Measurements from ENCODE around the gene RAD54L.

DNA sequence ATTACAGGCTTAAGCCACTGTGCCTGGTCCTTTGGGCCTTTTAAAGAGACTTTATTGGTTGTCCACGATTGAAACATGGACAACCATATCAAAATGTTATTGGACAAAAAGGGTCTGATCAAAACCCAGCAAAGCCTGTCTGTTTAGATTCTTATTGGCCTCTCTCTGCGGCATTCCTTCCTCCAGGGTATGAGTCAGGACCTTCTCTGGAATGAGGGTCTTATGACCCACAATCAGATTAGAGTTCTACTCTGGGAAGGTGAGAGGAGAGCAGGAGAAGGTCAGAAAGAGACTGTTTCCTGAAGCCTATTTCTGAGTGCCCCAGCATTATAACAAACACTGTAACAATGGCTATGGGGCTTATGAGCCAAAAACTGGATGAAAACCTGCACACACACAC lies 36.5 kb upstream of the RAD54L start:
- TF ChIP-seq, protein P1, sequence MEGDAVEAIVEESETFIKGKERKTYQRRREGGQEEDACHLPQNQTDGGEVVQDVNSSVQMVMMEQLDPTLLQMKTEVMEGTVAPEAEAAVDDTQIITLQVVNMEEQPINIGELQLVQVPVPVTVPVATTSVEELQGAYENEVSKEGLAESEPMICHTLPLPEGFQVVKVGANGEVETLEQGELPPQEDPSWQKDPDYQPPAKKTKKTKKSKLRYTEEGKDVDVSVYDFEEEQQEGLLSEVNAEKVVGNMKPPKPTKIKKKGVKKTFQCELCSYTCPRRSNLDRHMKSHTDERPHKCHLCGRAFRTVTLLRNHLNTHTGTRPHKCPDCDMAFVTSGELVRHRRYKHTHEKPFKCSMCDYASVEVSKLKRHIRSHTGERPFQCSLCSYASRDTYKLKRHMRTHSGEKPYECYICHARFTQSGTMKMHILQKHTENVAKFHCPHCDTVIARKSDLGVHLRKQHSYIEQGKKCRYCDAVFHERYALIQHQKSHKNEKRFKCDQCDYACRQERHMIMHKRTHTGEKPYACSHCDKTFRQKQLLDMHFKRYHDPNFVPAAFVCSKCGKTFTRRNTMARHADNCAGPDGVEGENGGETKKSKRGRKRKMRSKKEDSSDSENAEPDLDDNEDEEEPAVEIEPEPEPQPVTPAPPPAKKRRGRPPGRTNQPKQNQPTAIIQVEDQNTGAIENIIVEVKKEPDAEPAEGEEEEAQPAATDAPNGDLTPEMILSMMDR (IDR thresholded peaks at IDR 0.05), result no peak
- TF ChIP-seq EZH2 (IDR thresholded peaks at IDR 0.05; ENCODE audit: borderline replicate concordance, insufficient read depth, low read depth, low read length, poor library complexity, severe bottlenecking), result no peak

All from B cell (primary cell).